RPMI7951 (cell line): ENCODE measurements around the gene AMIGO3. TPM values are rescaled to one million over a fixed set of nuclear protein-coding genes. Genes with fewer than 3 reads are reported as not detected.
A peak's percentile ranks its signal among the peaks of the same experiment; 100 is the strongest.

Experiments
- DNase-seq: peaks from one replicate; pipeline ENCODE4 v3.0.0-alpha.2; 2012; ENCODE audit warnings: low read depth
- total RNA-seq: library from RNA; depleted of rRNA; stranded (reverse); fragments of >200 nt; shearing (Covaris generic); gene quantifications from 2 replicates; pipeline ENCODE4 v1.2.3, GENCODE V29; 2014; rRNA removed

AMIGO3 gene
- total RNA-seq, 1 experiment from 2014 or later, result 1.1 TPM

- peak; percentile 20 for DNase-seq
Observed at GRCh38 chr3:49668861-49669260, 50.6 kb downstream of the AMIGO3 start.

GRCh38 chr3:49668414-49668797, 51.1 kb downstream of the AMIGO3 start:
- no peak for DNase-seq

GRCh38 chr3:49667701-49668413, 51.6 kb downstream of the AMIGO3 start:
- DNase-seq, result no peak

Other genes with a start within 250 kb of the AMIGO3 start
- 75.7 and 88.6 TPM in 2 replicates for gene DAG1, start 249.4 kb downstream of the AMIGO3 start, total RNA-seq
- under 0.01 and 0.10 TPM in 2 replicates for gene BSN, start 165.2 kb downstream of the AMIGO3 start, total RNA-seq
- 103 and 108 TPM in 2 replicates for gene APEH, start 45.3 kb downstream of the AMIGO3 start, total RNA-seq
- 0.88 and 3.4 TPM in 2 replicates for gene MST1, start 30.2 kb downstream of the AMIGO3 start, total RNA-seq
- 11.0 and 17.4 TPM in 2 replicates for gene RNF123, start 30.1 kb downstream of the AMIGO3 start, total RNA-seq
- 28.5 and 49.1 TPM in 2 replicates for gene GMPPB, start 4.3 kb upstream of the AMIGO3 start, total RNA-seq
- 26.4 and 32.5 TPM in 2 replicates for gene IP6K1, start 66.9 kb upstream of the AMIGO3 start, total RNA-seq
- not detected in 2 replicates for gene CDHR4, start 80.2 kb upstream of the AMIGO3 start, total RNA-seq
- 4.1 and 6.6 TPM in 2 replicates for gene INKA1, start 83.6 kb upstream of the AMIGO3 start, total RNA-seq
- gene UBA7, start 94.3 kb upstream of the AMIGO3 start, total RNA-seq, result 22.3 and 27.2 TPM in 2 replicates
- 13.5 and 15.0 TPM in 2 replicates for gene TRAIP, start 136.9 kb upstream of the AMIGO3 start, total RNA-seq
- gene CAMKV, start 150.2 kb upstream of the AMIGO3 start, total RNA-seq, result not detected in 2 replicates
- gene MST1R, start 184.2 kb upstream of the AMIGO3 start, total RNA-seq, result 0.29 and 0.36 TPM in 2 replicates
- gene MON1A, start 210.1 kb upstream of the AMIGO3 start, total RNA-seq, result 12.6 and 16.3 TPM in 2 replicates
- gene RBM6, start 220.5 kb upstream of the AMIGO3 start, total RNA-seq, result 38.0 and 38.9 TPM in 2 replicates